GM19240 (cell line): Measurements from ENCODE around the gene DPF3.
A peak's percentile ranks its signal among the peaks of the same experiment; 100 is the strongest.

Source experiments
- DNase-seq: peaks from one replicate; pipeline ENCODE4 v3.0.0; 2011; ENCODE audit warnings: low spot score; ENCODE audit not compliant: insufficient read length

The DPF3 gene

DNA sequence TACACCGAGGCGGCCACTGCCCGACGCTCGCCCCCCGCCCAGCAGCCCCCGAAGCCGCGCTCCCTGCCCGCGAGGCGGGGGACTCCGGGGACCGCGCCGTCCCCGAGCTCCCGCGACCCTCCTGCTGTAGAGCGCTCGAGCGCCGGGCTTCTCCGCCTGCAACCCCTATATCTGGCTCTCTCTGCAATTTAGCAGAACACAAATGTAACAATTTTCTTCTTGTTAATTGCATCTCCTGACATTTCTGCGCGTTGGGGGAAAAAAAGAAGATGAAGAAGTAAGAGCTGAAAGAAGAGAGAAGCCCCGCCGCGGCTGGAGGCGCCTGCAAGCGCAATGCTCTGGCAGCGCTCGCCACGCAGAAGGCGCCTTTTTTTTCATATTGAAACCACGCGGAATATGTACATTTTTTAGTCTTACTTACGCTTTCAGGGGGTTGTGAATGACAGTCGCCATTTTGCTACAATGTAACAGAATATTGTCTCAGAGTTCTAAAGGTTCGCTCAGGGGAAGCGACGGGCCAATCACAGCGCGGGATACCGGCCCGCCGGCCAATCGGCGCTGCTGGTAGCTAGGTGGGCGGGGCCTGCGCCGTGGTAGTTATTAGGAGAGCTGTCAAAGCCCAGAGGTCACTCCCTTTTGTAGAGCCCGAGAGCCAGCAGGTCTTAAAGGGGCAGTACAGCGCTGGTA lies at the start of gene DPF3:
Gene DPF3, minus strand, starts transcription at position 466 of the 687 bp plus-strand sequence. Its CDS starts 13 bp downstream, at position 453.
- peak; percentile 85 for DNase-seq

DNA sequence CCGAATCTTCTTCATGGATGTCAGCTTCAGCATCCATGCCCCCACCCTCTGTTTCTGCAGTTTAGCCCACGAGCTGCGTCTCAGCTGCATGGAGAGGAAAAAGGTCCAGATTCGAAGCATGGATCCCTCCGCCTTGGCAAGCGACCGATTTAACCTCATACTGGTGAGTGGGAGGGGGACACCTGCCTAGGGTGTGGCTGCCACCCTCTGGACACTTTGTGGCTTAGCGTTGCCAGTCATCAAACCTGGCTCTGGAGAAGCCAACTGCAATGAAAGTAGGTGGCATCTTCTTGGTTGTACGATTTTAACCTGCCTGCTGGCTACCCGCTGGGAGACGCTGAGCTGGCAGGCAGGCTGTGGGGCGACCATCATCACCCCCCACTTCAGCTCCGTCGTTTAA lies 49.0 kb upstream of the DPF3 start:
- no peak for DNase-seq

DNA sequence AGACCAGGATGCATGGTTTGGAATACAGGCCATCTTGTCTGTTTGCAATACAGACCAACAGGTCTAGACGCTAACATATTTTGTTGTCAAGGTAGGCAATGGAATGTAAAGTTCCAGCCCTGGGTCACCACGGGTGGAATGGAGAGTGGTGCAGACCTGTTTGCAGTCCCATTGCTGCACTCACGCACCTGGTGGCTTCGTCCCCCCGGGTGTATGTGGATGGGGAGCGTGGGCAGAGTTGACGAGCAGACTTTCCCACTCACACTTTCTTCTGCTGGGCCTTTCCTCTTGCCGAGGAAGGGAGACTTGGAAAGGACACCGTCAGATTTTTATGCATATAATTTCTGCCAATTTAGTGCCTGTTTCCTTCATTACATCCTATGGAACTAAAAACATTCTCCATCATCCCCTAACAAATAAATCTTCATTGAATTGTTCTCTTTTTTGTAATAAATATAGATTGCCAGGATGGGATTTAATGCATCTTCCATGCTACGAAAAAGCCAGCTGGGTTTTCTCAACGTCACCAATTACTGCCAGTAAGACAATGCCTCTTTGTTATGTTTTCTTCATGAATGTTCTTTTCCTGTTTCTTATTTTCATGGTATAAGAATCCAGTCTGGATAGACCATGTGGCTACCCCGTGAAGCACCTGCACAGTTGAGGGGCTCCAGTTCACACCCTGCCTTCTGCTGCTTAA lies 47.5 kb upstream of the DPF3 start:
- no peak for DNase-seq

DNA sequence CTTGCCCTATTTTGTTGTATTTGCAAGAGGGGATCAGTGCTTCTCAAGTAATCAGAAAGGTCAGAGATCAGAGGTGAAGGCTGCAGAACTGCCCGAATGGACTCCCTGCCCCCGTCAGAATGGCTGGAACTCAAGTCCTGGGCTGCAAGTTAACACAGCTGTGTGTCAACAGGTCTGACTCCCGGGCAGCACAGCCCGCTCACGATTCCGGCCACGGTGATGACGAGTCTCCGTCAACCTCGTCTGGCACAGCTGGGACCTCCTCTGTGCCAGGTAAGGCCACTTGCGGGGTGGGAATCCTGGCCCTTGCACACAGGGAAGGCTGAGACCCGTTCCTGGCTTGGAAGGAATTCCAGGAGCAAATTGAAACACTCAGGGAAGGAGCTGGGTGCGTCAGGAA lies 45.7 kb upstream of the DPF3 start:
- DNase-seq = no peak

DNA sequence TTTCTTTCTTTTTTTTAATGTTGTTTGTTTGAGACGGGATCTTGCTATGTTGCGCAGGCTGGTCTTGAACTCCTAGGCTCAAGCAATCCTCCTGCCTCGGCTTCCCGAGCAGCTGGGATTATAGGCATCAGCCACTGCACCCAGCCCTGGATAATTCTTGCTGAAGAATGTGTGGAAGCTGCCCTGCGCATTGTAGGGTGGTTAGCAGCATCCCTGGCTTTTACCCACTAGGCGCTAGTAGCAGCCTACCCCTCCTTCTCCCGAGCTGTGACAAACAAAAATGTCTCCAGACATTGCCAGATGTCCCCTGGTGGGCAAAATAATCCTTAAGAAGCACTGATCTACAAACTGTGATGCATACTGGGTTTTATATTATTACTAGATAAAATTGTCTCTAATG lies 39.0 kb upstream of the DPF3 start:
- DNase-seq = no peak

DNA sequence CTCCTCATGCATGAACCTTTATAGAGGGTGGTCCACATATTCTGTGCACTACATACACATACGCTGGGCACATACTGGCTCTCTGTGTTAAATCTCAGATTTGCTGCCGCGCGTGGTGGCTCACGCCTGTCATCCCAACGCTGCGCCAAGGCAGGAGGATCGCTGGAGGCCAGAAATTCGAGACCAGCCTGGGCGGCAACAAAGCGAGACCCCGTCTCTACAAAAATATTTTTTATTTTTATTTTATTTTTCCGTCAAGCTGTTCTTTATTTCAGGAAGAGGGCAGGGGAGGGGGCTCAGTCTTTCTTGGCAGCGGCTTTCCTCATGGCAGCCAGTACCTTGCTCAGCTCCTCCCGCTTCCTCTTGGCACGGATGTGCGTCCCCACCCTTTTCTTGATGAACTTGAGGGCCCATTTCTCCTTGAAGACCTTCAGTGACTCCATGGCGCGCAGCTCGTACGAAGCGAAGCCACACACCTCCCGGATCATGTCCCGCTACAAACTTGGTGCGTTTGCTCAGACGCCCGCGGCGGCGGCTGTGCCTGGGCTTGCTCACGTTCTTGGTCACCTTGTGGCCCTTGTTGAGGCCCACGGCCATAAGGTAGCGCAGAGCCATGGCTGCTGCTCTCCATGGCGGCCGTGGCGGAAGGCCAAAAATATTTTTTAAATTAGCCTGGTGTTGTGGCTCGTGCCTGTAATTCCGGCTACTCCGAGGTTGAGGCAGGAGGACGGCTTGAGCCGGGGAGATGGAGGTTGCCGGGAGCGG lies 35.6 kb upstream of the DPF3 start:
- DNase-seq = no peak

DNA sequence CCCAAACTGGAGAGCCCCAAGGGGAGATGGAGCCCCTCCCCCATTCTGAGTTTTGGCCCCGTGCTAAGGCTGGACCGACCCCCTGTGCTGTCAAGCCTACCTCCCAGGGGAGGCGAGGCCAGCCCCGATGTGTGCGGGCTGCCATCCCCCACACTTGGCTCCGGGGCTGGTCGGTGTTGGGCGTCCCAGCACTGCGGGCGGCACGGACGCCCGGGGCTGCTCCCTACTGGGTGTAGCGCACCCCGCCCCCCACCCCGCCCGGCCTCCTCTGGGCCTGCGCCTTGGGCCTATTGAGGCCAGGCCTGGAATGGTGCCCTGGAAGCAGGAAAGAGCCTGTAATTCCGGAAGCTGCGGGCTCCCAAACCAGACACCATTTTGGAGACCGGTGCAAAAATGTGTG lies 35.0 kb upstream of the DPF3 start:
- no peak for DNase-seq

DNA sequence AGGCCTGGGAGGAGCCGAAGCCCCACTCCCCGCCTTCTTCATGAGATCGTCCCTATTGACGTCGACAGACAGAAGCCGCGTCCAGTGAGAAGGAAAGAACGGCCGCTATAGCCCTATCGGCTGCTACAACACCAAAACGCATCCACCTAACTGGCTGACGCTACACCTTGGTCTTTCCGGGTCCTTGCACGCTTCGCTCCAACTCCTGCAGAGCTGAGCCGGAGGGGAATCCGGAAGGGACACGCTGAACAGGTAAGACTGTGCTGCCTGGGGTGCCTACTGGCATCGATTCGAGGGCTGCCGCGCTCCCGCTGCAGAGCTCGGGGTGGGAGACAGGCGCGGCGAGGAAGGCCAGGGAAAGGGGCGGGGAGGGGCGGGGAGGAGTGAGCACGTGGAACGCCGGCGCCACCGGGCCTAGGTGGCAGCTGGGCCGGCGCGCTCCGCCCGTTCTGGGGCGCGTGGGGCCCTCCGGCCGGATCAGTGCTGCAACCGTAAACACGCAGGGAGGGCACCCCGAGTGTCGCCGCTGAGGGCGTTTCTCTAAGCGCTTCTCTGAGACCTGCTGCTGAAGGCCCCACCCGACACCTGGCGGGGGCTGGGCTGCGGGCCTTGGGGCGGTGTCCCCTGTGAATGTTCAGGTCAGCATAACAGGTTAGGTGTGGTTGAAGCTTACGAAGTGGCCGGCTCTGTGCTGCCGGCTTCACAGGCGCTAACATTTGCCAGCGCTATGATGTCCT lies 32.6 kb upstream of the DPF3 start, which contains the start of gene DCAF4:
Gene DCAF4, plus strand, starts transcription at position 173 of the 737 bp plus-strand sequence. CDS start 11,515 bp downstream, outside the sequence.
- peak; percentile 93 for DNase-seq

DNA sequence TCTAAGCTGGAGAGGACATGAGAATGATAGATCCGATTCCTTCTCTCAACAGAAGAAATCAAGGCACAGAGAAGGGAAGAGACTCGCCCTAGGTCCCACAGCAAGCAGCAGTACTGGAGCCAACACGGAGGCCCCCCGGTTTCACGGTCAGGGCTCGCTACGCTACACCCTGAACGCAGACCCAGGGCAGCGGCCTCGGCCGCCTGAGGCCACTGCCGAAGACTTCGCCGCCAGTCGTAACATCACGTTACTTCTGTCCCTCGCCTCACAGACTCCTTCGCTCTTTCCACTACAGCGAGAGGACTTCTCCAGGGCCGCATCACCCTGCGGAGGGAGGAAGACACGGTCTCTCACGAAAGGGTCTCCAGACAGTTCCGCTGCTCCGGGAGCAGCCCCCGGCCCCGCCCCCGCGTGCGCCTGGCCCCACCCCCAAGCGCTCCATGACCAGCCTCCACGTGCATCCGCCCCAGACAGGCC lies 32.0 kb upstream of the DPF3 start:
- no peak for DNase-seq

DNA sequence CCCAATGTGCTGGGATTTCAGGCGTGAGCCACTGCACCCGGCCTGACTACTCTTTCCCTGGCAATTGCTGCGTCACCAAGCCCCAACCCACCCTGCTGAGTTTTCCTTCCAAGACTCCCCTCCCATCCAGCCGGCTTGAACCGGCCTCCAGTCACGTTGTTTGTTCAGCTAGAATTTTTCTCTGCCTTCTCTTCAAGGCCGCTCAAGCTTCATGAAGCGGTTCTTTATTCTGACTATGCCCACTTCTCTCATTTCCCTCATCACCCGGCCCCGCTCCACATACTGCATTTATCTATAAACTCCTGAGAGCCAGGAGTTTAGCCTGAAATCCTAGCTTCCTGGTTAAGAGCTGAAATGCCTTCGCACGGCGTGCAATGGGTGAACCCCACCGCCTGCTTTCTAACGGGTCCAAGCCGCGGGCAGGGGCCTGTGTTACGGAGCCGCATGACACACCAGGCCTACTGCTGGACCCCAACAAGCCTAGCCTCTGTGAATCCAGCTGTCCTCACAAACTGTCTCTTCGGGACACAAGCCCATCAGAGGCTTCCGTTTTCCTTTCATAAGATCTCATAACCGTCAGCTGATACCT lies 31.4 kb upstream of the DPF3 start:
- DNase-seq = no peak

DNA sequence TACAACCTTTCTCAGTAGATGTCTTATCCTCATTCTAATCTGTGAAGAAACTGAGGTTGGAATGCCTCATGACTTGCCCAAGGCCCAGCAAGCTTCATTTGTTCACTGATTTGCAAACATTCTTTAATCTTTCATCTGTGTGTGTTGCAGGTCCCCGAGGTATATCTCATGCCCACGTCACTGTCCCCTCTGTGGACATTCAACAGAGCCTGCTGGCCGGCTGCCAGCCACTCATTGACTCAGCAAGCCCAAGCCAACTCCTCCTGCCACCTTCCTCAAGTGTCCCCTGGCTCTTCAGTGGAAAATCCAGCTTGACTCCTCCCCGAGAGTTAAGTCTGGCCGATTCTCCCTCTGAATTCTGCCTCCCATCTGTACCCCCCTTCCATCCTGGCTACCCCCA lies 30.4 kb upstream of the DPF3 start:
- DNase-seq = no peak

DNA sequence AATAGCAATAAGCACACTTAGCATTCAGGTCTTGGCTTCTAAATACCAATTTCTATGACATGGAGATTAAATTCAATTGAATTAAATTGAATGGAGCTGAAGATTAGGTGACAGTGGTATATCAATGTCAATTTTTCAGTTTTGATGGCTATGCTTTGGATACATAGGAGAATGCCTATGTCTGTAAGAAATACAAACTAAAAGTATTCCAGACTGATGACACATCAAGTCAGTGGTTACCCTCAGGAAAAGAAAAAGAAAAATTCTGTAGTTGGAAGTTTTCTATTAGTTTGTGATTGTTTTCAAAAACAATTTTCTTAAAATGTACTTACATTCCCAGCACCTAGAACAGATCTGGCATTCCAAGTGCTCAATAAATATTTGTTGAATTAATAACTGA lies 27.5 kb upstream of the DPF3 start:
- DNase-seq = no peak

DNA sequence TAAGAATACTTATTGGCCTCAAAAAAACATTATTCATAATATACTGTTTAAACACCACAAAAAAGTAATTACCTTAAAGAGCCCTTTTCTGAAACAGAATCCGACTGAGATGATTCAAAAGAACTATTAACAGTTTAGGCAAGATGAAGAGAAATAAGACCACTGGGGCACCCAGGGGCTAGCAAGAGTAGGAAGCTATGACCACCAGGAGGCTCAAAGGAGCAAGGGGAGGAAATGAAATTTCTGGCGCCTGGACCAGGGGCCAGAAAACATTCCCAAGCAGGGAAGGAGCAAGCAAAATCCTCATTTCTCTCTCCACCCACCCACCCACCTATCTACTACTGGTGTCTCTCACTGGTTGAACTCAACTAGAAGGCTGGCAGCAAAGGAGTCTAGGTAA lies 26.1 kb upstream of the DPF3 start:
- no peak for DNase-seq

DNA sequence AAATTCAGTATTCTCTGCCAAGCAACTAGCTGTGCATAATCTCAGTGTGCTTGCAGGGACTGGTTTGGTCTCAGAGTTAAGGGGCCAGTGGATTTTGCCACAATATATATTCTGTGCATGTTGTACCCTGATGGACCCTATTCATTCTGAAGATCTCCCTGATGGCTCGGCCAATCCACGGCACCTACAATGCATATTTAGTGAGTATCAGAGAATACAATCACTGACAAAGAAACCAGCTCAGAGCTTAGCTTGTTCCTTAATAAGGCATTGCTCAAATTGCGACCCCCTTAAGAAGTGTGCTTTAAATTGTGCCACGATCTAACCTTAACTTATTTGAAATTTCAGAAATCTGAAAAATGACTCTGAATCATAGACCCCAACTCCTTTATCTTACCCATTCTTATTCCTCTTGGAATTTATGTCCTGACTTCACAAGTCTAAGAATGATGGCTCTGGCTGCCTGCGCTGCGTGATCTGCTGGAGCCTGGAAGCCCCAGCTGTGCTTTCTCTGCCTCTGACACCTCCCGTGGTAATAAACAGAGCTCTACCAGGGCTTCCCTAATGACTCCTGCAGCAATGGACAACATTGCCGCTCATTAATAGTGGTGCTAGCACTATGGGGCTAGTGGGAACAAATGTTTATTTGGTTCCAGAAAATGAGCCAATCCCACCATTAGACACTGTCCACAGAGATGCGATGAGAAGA lies 23.3 kb upstream of the DPF3 start:
- DNase-seq = no peak

DNA sequence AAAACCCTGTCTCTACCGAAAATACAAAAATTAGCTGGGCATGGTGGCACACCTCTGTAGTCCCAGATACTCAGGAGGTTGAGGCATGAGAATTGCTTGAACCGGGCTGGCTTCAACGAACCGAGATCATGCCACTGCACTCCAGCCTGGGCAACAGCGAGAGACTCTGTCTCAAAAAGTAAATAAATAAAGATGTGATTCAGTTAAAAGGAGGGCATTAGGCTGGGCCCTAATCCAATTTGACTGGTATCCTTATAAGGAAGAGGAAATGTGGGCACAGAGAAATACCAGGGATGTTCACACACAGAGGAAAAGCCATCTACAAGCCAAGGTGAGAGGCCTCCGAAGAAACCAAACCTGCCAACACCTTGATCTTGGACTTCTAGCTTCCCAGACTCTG lies 22.3 kb upstream of the DPF3 start:
- DNase-seq = no peak

DNA sequence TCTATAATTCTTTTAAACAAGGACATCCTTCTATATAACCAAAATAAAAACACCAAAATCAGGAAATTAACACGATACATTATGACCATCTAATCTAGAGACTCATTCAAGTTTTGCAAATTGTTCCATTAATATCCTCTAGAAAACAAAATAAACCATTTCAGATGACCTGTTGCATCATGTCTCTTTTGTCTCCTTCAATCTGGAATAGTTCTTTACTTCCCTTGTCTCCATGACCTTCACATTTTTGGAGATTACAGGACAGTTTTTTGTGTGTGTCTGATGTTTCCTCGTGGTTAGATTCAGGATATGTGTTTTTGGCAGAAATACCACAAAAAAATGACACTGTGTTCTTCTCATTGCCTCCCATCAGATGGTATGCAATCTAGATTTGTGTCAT lies 19.9 kb upstream of the DPF3 start:
- DNase-seq = no peak

DNA sequence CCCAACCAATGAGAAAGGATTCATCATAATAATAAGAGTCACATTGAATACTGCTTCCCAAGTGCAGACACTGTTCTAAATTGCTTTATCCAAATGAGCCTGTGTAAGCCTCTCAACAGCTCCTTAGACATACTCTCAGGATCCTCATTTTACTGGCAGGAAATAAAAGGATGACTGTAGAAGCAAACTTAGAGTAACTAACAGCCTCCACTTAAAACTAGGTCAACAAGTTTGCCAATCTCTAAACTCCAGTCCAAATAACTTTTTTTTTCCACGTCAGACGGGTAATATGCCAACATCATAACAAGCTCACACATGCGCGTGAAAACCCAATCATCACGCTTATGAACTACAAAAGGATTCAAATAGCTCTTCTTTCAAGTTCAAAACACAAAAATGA lies 15.3 kb upstream of the DPF3 start:
- no peak for DNase-seq

DNA sequence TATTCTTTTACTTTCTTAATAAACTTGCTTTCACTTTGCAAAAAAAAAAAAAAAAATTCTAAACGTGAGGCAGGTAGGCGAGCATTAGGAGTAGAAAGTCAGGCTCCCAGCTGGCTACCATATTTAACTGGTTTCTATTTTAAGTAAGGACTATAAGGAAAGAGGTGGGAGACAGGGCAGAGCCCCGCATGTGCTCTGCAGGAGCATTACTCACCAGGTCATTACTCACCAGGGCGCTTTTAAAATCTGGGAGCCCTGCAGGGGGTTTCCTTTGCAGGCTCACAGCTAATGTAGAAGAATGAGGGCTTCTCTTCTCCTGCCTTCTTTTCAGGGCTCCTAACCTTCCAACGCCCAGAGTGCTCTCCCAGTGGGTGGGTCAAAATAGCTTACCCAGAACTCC lies 14.0 kb upstream of the DPF3 start:
- DNase-seq = no peak

DNA sequence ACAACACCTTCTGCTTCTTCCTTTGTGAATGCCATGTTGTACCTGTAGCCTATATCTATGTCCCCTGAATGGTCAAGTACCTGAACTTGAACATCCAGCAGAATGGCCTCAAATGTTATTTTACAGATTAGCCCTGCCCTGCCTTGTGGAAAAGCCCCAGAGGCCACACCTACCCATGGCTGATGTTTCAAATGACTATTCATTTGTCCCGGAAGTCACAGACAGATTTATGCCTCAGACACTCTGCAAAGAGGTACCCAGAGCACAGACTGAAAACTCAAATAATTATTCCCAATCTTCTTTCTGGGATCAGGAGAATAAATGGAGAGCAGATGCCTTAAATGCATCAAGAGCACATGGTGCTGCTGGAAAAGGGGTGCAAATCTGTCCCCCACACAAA lies 13.0 kb upstream of the DPF3 start:
- DNase-seq = no peak

DNA sequence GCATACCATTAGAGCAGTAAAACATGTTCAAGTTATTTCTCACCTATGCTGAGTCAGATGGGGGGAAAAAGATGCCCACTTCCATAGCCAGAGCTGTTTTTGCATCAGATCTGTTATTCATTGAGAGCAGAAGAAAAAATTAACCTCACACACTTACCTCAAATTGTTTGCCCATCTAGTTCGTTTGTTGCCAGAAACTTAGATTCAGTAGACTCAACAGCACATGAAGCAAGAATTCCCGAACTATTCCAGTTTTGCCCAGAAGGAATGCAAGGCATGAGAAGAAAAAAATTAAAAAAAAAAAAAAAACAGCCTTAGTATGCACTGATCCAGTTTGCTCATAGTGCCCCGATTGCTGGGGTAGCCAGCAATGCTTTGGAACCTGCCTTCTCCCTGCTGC lies 12.4 kb upstream of the DPF3 start:
- DNase-seq = no peak
